ENCODE data around the gene SLC35B2. TPM values are rescaled to one million over a fixed set of nuclear protein-coding genes. Genes with fewer than 3 reads are reported as not detected.
A peak's percentile ranks its signal among the peaks of the same experiment; 100 is the strongest.

The SLC35B2 gene
- total and polyA plus RNA-seq, 9 of the 15 experiments (the other 6 are each of a cell fraction or from before 2014, with no cell fraction given): 14.5 to 59.1 (median 47.1) TPM

GRCh38 chr6:44222486-44223318, 34.6 kb downstream of the SLC35B2 start (continued):
- TF ChIP-seq IFI16 (CRISPR knock-in tag; IDR thresholded peaks at IDR 0.05) (no peak), ATF1 (CRISPR knock-in tag; IDR thresholded peaks at IDR 0.05) (no peak), ATF1 (tag; IDR thresholded peaks at IDR 0.05) (no peak), CREM (IDR thresholded peaks at IDR 0.05; ENCODE audit: low read depth) (no peak), PTBP1 (IDR thresholded peaks at IDR 0.05; ENCODE audit: low read depth, low read length) (no peak), POLR3A (IDR thresholded peaks at IDR 0.05; ENCODE audit: borderline replicate concordance, extremely low read depth, insufficient read depth, insufficient read length) (no peak), FOXO4 (CRISPR knock-in tag; IDR thresholded peaks at IDR 0.05) (no peak), POLR2B (IDR thresholded peaks at IDR 0.05; ENCODE audit: low read depth, partially characterized antibody) (no peak), MECOM (CRISPR knock-in tag; IDR thresholded peaks at IDR 0.05) (no peak), ZFP91 (CRISPR knock-in tag; IDR thresholded peaks at IDR 0.05) (no peak), HDAC2 (IDR thresholded peaks at IDR 0.05) (peak; percentile 41; the same call in 1 of the 2 replicates), GATAD2B (IDR thresholded peaks at IDR 0.05; ENCODE audit: borderline replicate concordance) (no peak), HNRNPL (IDR thresholded peaks at IDR 0.05; ENCODE audit: low read depth, low read length) (no peak), NCOA2 (IDR thresholded peaks at IDR 0.05; ENCODE audit: partially characterized antibody in 2 of 2) (no peak), HNRNPK (IDR thresholded peaks at IDR 0.05; ENCODE audit: low read depth, low read length, poor library complexity, severe bottlenecking) (no peak), E2F3 (CRISPR knock-in tag; IDR thresholded peaks at IDR 0.05) (no peak), ELF1 (tag; IDR thresholded peaks at IDR 0.05) (no peak), EP400 (IDR thresholded peaks at IDR 0.05) (no peak), E2F4 (CRISPR knock-in tag; IDR thresholded peaks at IDR 0.05; ENCODE audit: low read depth) (0 out of 2 replicates have a peak, but pooled peaks have one; percentile 11), NRF1 (conservative IDR thresholded peaks at IDR 0.05 in 1 of 2, IDR thresholded peaks at IDR 0.05 in 1 of 2) (peak; percentile 73 to 77), SMARCA4 (IDR thresholded peaks at IDR 0.05) (no peak), ZNF785 (CRISPR knock-in tag; IDR thresholded peaks at IDR 0.05) (no peak), ZNF830 (CRISPR knock-in tag; IDR thresholded peaks at IDR 0.05) (no peak), ZNF384 (IDR thresholded peaks at IDR 0.05; ENCODE audit: low read depth, low read length) (no peak), ZNF740 (CRISPR knock-in tag; IDR thresholded peaks at IDR 0.05) (no peak), ZNF740 (tag; IDR thresholded peaks at IDR 0.05) (no peak)

Measured in K562 (cell line).